Gastroesophageal sphincter (tissue), 3 donors: Measurements from ENCODE around the gene SHC4.

ENCODE experiments used
- CTCF ChIP-seq, 4 experiments: fragments of 200-600 bp in 2 of 4; fragments of 450-650 bp in 2 of 4; sonication (generic) in 1 of 4; IDR thresholded peaks; one replicate each; pipeline ENCODE4 v1.5.1; 2017 to 2019; ENCODE audit warnings: antibody characterized with exemption in 4 of 4, mild to moderate bottlenecking in 2 of 4, moderate library complexity in 2 of 4
- EP300 ChIP-seq: sonication (generic); formaldehyde crosslinking; IDR thresholded peaks from one replicate; pipeline ENCODE4 v1.6.1; 2017; ENCODE audit warnings: antibody characterized with exemption, mild to moderate bottlenecking
- POLR2A ChIP-seq, 2 donors: fragments of 450-650 bp; IDR thresholded peaks; one replicate each; pipeline ENCODE4 v1.6.1; 2017; ENCODE audit warnings: antibody characterized with exemption in 2 of 2, mild to moderate bottlenecking in 2 of 2, moderate library complexity in 1 of 2

GRCh38 chr15:48862705-48863104 is 101.0 kb downstream of the SHC4 start:
- TF ChIP-seq CTCF (IDR thresholded peaks at IDR 0.05) (no peak), POLR2A (IDR thresholded peaks at IDR 0.05) (no peak), EP300 (no peak)
